NOMO-1 treated with DMSO at 0.1 percent for 48 hours (cell line): ENCODE results near the gene MIA3.
A peak's percentile ranks its signal among the peaks of the same experiment; 100 is the strongest.
"Not testable (repeated sequence)": the region's sequence is repeated elsewhere in the genome, so short reads cannot be mapped to it uniquely, and the experiment has no call there.

Source experiments
- DNase-seq: peaks from one replicate; lab custom pipeline; 2025; ENCODE audit not compliant: unreplicated experiment; lab: John Stamatoyannopoulos, UW

MIA3 gene, protein sequence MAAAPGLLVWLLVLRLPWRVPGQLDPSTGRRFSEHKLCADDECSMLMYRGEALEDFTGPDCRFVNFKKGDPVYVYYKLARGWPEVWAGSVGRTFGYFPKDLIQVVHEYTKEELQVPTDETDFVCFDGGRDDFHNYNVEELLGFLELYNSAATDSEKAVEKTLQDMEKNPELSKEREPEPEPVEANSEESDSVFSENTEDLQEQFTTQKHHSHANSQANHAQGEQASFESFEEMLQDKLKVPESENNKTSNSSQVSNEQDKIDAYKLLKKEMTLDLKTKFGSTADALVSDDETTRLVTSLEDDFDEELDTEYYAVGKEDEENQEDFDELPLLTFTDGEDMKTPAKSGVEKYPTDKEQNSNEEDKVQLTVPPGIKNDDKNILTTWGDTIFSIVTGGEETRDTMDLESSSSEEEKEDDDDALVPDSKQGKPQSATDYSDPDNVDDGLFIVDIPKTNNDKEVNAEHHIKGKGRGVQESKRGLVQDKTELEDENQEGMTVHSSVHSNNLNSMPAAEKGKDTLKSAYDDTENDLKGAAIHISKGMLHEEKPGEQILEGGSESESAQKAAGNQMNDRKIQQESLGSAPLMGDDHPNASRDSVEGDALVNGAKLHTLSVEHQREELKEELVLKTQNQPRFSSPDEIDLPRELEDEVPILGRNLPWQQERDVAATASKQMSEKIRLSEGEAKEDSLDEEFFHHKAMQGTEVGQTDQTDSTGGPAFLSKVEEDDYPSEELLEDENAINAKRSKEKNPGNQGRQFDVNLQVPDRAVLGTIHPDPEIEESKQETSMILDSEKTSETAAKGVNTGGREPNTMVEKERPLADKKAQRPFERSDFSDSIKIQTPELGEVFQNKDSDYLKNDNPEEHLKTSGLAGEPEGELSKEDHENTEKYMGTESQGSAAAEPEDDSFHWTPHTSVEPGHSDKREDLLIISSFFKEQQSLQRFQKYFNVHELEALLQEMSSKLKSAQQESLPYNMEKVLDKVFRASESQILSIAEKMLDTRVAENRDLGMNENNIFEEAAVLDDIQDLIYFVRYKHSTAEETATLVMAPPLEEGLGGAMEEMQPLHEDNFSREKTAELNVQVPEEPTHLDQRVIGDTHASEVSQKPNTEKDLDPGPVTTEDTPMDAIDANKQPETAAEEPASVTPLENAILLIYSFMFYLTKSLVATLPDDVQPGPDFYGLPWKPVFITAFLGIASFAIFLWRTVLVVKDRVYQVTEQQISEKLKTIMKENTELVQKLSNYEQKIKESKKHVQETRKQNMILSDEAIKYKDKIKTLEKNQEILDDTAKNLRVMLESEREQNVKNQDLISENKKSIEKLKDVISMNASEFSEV (N-terminal part only)

DNA sequence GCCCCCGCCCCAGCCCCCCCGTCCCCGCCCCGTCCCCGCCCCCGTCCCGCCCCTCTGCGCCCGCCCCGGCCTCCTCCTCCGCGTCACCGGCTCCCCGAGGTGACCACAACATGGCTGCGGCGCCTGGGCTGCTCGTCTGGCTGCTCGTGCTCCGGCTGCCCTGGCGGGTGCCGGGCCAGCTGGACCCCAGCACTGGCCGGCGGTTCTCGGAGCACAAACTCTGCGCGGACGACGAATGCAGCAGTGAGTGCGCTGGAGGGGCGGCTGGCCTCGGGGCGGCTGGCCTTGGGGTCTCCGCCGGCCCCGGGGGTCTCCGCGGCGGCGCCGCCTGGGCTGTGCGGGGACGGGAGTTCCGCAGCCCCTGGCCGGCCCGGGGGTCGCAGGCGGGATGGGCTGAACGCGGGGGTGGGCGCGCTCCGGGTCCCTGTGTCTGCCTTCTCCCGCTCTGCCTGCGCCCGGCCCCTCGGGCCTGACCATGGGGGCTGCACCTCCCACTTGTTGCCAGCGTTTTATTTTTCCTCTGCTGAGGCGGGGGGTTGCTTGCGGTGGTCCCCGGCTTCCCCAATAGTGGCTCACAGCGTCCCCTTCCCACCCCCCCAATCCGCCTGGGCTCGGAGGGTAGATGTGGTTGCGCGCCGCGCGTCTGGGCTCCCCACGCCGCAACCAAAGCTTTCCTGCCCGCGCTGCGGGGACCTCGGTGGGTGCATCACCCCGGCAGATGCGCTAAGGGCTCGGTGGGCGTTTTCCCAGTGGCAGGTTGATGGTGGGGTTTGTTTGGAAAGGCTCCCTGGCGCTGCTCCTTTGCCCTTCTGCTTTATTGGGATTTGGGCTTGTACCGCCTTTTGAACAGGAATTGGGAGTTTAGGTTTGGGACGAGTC is at the start of gene MIA3:
Gene MIA3 (plus strand): TSS at position 97 of the 879 bp plus-strand sequence. CDS start 14 bp downstream, at position 111.
- peak; percentile 71 for DNase-seq

DNA sequence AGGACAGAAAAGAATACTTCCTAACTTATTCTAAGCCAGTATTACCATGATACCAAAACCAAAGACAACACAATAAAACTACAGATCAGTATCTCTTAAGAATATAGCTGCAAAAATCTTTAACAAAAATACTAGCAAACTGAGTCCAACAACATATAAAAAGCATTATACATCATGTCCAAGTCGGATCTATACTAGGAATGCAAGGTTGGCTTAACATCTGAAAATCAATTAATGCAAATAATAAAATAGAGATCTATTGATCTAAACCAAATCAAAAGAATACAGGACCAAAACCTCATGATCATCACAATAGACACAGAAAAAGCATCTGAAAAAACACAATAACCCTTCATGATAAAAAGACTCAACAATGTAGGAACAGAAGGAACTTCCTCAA is 47.1 kb upstream of the MIA3 start:
- DNase-seq: no peak

DNA sequence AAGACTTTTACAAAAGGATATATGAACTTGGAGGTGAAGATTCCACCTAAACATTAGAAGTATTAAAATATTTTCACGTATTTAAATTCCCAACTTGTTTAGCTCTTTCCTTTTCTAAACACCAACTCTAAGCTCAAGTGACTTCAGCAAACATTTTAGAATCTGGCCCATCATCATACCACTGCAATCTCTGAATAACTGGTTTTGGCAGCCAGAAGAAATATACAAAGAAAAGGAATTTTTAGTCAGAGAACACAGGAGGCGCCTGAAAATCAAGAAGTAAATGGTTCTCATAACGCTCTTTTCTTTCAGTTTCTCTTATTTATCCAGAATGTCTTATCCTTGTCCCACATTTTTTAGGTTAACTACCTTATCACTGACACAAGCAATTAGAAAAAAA is 38.6 kb upstream of the MIA3 start:
- no peak for DNase-seq

DNA sequence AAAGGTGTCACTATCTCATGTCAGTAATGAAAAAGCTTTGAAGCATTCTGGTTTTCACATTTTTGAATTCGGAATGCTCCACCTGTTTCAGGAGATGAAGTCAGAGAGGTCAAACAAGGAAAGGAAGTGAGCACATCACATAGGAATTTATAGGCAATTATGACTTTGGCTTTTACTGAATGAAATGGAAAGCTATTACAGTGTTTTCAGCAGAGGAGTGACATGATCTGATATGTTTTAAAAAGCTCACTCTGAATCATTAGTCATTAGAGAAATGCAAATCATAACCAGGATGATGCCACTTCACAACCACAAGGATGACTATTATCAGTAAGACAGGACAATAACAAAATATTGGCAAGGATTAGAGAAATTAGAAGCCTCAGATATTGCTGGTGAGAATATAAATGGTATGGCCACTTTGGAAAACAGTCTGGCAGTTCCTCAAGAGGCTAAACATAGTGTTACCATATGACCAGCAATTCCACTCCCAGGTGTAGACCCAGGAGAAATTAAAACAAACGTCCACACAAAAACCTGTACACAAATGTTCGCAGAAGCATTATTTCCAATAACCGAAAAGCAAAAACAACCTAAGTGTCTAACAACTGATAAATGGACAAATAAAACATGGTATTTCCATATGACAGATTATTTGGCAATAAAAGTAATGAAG is 35.7 kb upstream of the MIA3 start:
- no peak for DNase-seq

DNA sequence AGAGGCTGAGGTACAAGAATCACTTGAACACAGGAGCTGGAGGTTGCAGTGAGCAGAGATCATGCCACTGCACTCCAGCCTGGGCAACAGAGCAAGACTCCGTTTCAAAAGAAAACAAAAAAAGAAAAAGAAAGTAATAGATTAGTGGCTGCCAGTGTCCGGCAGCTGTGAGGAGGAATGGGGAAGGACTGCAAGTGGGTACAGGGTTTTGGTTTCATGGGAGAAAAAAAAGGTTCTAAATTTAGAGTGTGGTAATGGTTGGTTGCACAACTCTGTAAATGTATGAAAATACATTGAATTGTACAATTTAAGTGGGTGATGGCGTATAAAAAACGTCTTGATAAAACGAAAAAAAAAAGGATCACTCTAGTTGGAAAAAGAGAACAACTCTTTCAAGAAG is 34.8 kb upstream of the MIA3 start:
- DNase-seq: peak; percentile 85

DNA sequence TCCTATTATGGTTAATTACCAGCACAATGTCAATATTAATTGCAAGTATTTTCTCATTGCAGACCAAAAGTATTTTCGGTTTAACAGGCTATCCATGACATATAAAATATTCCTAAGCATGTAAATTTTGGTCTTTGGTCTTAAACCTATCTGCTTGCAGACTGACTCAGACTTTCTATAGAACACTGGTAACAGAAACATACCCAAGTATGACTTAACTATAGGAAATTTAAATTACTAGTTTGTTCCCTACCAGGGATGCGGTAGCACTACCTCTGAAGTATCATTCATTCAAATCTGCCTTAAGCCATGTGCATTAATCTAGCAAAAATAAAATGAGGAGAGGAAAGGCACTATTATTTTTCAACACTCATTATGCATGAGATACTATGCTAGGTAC is 31.1 kb upstream of the MIA3 start:
- DNase-seq: no peak

DNA sequence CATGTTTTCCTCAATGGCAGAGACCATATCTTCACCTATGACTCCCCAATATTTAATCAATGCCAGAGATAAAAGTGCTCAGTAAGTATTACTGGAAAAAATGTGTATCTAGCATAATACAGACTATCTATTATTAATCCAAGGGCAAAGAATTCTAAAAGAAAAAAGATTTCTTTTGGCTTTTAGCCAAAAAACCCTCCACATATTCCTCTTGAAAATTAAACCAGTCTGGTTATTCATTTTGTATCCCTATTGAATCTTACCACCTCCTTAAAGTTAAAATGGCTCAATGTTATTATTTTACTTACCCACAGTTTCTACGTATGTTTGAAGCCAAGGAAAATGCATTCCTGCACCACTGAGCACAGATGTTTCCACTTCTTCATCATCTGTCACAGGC is 29.8 kb upstream of the MIA3 start:
- no peak for DNase-seq

DNA sequence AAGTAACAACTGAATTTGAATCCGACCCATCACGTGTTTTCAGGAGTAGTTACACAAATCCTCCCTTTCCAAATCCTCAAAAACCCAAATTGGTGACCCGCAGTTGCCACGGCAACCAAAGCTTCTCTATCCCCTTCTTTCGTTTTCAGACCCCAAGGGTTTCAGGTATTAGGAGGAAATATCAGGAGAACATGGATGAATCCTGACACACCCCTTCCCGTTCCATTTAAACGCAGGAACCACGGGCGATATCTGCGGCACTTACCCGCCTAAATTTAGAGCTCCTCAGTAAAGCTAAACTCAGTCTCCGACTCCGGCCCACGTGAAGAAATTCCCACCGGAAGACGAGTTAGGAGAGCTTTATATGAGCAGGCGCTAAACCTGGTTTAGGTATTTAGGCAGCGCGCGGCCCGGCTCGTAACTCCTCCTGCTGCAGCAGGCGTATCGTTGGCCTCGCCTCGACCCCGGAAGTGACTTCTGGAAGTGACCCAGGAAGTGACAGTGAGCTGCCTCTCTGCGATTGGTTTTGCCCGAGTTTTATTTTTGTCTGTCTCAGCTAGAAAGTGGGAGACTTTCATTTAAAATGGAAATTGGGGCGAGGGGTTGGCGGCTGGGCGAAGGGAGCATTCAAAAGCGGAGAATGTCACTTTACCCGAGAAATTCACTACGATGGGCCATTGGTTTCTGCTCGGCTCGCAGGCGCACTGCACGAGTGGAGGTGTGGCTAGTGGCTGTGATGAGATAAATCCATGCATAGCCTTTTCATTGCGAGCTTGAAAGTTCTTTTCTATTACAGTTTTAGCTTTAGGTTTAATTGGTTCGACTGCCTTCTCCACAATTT is 28.2 kb upstream of the MIA3 start, which contains the start of gene TAF1A:
Gene TAF1A (minus strand): TSS at position 472 of the 841 bp plus-strand sequence.
- peak; percentile 82 for DNase-seq

DNA sequence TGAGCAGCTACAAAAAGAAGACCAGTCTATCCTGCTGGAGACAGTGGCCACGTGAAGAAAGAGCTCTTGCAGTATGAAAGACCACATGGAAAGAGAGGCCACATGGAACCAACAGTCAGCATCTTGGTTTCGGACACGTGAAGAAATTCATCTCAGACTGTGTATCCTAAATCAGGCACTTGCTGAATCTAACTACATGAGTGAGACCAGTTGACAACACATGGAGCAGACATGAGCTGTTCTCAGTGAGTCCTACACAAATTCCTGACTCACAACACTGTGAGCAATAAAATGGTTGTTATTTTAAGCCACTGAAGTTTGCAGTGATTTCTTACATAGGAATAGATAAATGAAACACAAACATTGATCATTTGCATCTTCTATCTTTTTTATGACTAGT is 25.7 kb upstream of the MIA3 start:
- DNase-seq: no peak

DNA sequence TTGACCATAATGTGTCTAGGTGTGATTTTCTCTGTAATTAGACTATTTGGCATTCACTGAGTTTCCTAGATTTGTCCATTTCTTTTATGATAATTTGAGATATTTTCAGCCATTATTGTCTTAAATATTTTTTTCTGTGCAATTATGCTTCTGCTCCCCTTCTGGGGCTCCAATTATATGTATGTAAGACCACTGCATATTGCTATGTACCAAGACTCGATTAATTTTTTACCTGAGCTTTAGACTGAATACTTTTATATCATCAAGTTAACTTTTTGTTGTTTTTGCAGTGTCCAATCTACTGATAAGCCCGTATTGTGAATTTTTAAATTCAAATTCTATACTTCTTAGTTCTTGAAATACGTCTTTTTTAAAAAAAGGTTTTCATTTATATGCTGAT is 23.1 kb upstream of the MIA3 start:
- DNase-seq: no peak

DNA sequence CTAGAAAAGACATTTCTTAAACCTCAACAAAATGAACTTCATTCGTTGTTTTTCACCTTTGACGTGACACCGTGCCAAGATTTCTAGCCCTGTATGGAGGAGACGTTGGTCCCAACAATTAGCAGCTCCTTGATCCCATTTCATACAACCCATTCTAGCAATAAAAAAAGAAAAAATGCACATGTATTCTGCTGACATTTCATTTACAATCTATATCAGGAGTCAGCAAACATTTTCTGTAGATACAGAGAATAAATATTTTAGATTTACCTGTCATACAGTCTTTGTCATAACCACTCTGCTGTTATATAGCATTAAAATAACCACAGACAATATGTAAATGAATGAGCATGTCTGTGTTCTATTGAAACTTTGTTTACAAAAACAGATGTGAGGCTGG is 21.2 kb upstream of the MIA3 start:
- DNase-seq: no peak

DNA sequence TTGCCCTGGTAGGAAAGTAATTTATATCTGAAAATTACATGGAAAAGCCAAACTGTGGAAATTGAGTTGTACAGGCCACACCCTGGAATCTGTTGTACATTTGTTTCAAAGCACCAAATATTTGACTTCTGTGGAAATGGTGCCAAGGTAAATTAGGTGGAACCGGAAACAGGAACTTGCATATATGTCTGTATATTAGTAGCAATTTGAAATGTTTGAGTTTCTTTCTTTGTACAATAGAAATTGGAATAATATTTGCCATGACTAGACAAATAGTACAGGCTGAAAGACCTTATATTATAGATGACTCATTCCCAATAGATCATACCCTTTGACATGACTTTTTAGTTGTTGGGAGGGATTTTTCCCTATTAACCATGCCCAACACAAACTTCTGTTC is 17.6 kb upstream of the MIA3 start:
- DNase-seq: no peak

DNA sequence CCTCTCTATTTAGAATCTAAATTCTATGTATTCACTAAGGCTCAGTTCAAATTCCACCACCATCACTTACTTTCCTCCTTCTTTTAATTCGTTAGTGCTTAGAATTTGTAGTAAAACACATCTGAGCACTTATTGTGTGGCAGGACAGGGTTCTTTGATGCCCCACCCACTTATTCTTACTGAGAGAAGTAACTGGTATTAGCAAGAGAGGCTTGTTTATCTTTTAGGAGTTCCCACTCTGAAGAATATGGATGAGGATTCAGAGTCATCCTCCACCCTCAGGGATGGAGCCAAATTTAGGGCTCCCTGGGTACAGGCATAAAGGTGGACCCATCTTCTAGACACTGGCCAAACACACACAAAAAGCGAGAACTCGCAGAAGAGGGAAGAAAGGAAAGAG is 16.6 kb upstream of the MIA3 start:
- DNase-seq: no peak

DNA sequence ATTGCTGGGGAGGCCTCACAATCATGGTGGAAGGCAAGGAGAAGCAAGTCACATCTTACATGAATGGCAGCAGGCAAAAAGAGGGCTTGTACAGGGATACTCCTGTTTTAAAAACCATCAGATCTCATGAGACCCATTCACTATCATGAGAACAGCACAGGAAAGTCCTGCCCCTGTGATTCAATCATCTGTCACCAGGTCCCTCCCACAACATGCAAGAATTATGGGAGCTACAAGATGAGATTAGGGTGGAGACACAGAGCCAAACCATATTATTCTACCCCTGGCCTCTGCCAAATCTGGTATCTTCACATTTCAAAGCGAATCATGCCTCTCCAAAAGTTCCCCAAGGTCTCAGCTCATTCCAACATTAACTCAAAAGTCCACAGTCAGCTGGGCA is 11.1 kb upstream of the MIA3 start:
- no peak for DNase-seq

DNA sequence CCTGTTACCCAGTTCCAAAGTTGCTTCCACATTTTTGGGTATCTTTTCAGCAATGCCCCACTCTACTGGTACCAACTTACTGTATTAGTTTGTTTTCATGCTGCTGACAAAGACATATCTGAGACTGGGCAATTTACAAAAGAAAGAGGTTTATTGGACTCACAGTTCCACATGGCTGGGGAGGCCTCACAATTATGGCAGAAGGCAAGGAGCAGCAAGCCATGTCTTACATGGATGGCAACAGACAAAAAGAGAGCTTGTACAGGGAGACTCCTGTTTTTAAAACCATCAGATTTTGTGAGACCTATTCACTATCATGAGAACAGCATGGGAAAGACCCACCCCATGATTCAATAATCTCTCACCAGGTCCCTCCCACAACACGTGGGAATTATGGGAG is 8.8 kb upstream of the MIA3 start:
- DNase-seq: not testable (repeated sequence)

DNA sequence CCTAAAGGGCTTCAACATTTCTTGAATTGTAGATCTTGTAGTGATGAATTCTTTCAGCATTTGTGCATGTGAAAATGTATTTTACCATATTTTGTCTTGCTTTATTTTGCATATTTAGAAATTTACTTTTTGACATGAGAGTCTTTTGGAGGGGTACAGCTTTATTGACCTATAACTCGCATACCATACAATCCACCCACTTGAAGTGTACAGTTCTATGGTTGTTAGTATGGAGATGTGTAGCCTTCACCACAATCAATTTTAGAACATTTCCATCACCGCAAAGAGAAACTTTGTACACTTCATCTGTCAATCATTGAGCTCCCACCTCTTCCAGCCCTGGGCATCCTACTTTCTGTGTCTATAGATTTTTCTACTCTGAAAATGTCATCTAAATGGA is 7.2 kb upstream of the MIA3 start:
- no peak for DNase-seq

DNA sequence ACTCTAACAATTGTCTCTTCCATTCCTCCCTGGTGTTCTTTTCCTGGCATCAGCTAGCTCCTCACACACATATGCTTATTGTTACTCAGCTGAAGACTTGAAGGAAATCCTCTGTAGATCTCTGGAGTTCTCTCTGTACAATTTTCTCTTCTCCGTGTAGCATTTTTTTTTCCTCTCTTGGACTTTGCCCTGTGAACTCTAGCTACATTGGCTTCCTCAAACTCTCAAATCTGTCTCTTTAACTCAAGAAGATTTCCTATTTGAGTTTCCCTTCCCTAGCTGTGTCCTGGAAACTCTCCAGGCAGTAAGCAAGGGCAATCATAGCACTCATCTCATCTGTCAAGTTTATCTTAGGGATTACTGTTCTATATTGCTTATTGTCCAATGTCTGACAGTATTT is 4.3 kb upstream of the MIA3 start:
- DNase-seq: peak; percentile 14

DNA sequence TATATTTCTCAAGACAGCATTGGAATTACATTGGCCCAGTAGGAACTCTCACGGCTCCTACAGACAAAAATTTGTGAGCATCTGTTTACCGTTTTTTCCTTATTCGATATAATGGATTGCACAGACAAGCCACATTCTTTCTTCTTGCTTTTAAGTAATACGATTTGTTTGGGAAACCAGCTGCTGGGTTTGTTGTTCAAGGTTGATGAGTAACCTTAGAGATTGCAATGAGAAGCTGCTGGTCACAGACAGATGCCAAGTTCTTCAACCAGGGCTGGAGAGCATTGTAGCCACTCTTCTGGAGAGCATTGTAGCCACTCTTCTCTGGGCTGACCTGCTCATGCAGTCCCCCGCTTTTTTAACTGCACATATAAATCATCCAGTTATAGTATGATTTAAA is 1.4 kb upstream of the MIA3 start:
- DNase-seq: no peak
